Fibroblast of villous mesenchyme (primary cell): ENCODE data around the gene CLEC19A. TPM values are rescaled to one million over a fixed set of nuclear protein-coding genes. Genes with fewer than 3 reads are reported as not detected.

ENCODE experiments used
- DNase-seq: peaks from one replicate; pipeline ENCODE4 v3.0.0-alpha.2; 2010; ENCODE audit warnings: low read depth
- H3K4me3 ChIP-seq: 2 replicates; pipeline ENCODE4 v1.5.1; 2011; ENCODE audit warnings: low read depth, mild to moderate bottlenecking, low read length
- CTCF ChIP-seq: IDR thresholded peaks from 2 replicates; pipeline ENCODE4 v1.5.1; 2012; ENCODE audit warnings: low read depth, mild to moderate bottlenecking, low read length; ENCODE audit not compliant: insufficient read depth
- total RNA-seq: library from RNA; depleted of rRNA; stranded (reverse); fragments of >200 nt; gene quantifications from 2 replicates; pipeline ENCODE4 v1.2.3, GENCODE V29; 2012

The CLEC19A gene
- total RNA-seq, 1 donor: not detected

GRCh38 chr16:19348578-19349315, 63.2 kb downstream of the CLEC19A start:
- no peak overlapping the region for H3K4me3 ChIP-seq
- TF ChIP-seq CTCF: no peak
- DNase-seq: no peak

GRCh38 chr16:19354371-19354770, 68.8 kb downstream of the CLEC19A start:
- no peak for TF ChIP-seq CTCF
- no peak overlapping the region for H3K4me3 ChIP-seq
- no peak for DNase-seq

- no peak for DNase-seq
- H3K4me3 ChIP-seq: no peak overlapping the region
- no peak for TF ChIP-seq CTCF
Observed at GRCh38 chr16:19356024-19356952, 70.8 kb downstream of the CLEC19A start.

GRCh38 chr16:19359556-19359955, 74.0 kb downstream of the CLEC19A start:
- no peak for TF ChIP-seq CTCF
- DNase-seq: no peak
- H3K4me3 ChIP-seq: no peak overlapping the region

Other genes starting within 250 kb of the CLEC19A start
- 9.9 and 10.0 TPM in 2 replicates for gene COQ7, start 218.1 kb upstream of the CLEC19A start, total RNA-seq
- gene ITPRIPL2, start 171.8 kb upstream of the CLEC19A start, total RNA-seq: 40.3 and 46.2 TPM in 2 replicates
- gene SYT17, start 117.5 kb upstream of the CLEC19A start, total RNA-seq: under 0.01 TPM in 2 replicates
- not detected in 2 replicates for gene TMC5, start 132.2 kb downstream of the CLEC19A start, total RNA-seq
- gene GDE1, start 236.4 kb downstream of the CLEC19A start, total RNA-seq: 71.8 and 107 TPM in 2 replicates
- gene CCP110, start 238.2 kb downstream of the CLEC19A start, total RNA-seq: 8.7 and 15.1 TPM in 2 replicates